HepG2 (cell line): Measurements from ENCODE around the gene ZNF652. TPM values are rescaled to one million over a fixed set of nuclear protein-coding genes. Genes with fewer than 3 reads are reported as not detected.

ENCODE experiments used
- ATAC-seq: fragments of 200-7000 bp; cut with Tn5 transposase; 3 replicates; pipeline ENCODE4 v1.9.1; 2020; ENCODE audit warnings: mild to moderate bottlenecking, moderate library complexity
- BruUV-seq: library from RNA; stranded (reverse); fragments of 400-500 nt; replicated peaks from 2 replicates; lab custom pipeline; 2021; lab: Mats Ljungman, UMichigan
- CTCF ChIA-PET: fragments of 300-600 bp; formaldehyde crosslinking; extraction: SDS; loops from one replicate; lab custom pipeline; 2021; ENCODE audit warnings: low total read pairs, inconsistent platforms, low intra/inter-chr PET ratio; lab: Yijun Ruan, JAX
- POLR2A ChIA-PET: fragments of 350-600 bp; sonication (Branson Sonifier 250); formaldehyde crosslinking; loops from one replicate; lab custom pipeline; 2020; ENCODE audit warnings: antibody characterized with exemption, inconsistent platforms; lab: Yijun Ruan, JAX
- DNase-seq: peaks from one replicate; pipeline ENCODE4 v3.0.0-alpha.2; 2015; ENCODE audit warnings: low spot score
- FAIRE-seq: peaks from 3 replicates; lab custom pipeline; 2011; peaks lifted over from hg19 to GRCh38; lab: Jason Lieb, UNC
- H2AFZ ChIP-seq: one replicate; pipeline ENCODE4 v1.6.1; 2011; ENCODE audit warnings: low read length, inconsistent platforms
- H3K27ac ChIP-seq: fragments of 300-600 bp; 3 replicates; pipeline ENCODE4 v1.8.0; 2011; ENCODE audit warnings: mixed run types, mild to moderate bottlenecking, mixed read lengths, low read length, inconsistent platforms; ENCODE audit not compliant: insufficient read depth; ENCODE audit errors: extremely low read length
- H3K27me3 ChIP-seq, 2 experiments: fragments of 200-600 bp in 1 of 2; 2 replicates in 1 of 2; 3 replicates in 1 of 2; pipeline versions ENCODE4 v1.6.0 to v1.8.0; 2011; ENCODE audit warnings: low read length in 2 of 2, mild to moderate bottlenecking in 2 of 2, moderate library complexity in 2 of 2, inconsistent platforms in 1 of 2; ENCODE audit not compliant: insufficient read depth in 2 of 2, control insufficient read depth in 1 of 2
- H3K36me3 ChIP-seq, 2 experiments: fragments of 200-600 bp in 1 of 2; replicated peaks in 1 of 2; 2 replicates in 1 of 2; 3 replicates in 1 of 2; pipeline versions ENCODE4 v1.5.1 to v1.8.0; 2011; ENCODE audit warnings: low read length in 2 of 2, inconsistent platforms in 1 of 2; ENCODE audit not compliant: insufficient read depth in 2 of 2, control insufficient read depth in 1 of 2
- H3K4me1 ChIP-seq: 2 replicates; pipeline ENCODE4 v1.5.1; 2012; ENCODE audit warnings: low read length, inconsistent platforms; ENCODE audit not compliant: insufficient read depth
- H3K4me2 ChIP-seq: 2 replicates; pipeline ENCODE4 v1.6.0; 2011; ENCODE audit warnings: low read depth, low read length, inconsistent platforms
- H3K4me3 ChIP-seq, 3 experiments: fragments of 200-600 bp in 1 of 3; sonication (generic), shearing (Covaris generic) in 1 of 3; replicated peaks in 1 of 3; 2 replicates each; pipeline ENCODE4 v1.5.1; 2011 to 2016; ENCODE audit warnings: low read length in 3 of 3, inconsistent platforms in 2 of 3, low read depth in 2 of 3, mild to moderate bottlenecking in 2 of 3, control low read depth in 1 of 3, mixed read lengths in 1 of 3; ENCODE audit not compliant: insufficient read depth in 1 of 3
- H3K79me2 ChIP-seq: one replicate; pipeline ENCODE4 v1.6.1; 2011; ENCODE audit warnings: low read length, inconsistent platforms; ENCODE audit not compliant: insufficient read depth
- H3K9ac ChIP-seq: 2 replicates; pipeline ENCODE4 v1.6.0; 2011; ENCODE audit warnings: mild to moderate bottlenecking, low read depth, low read length, inconsistent platforms; ENCODE audit not compliant: insufficient read depth
- H3K9me3 ChIP-seq: 2 replicates; pipeline ENCODE4 v1.5.1; 2012; ENCODE audit warnings: mild to moderate bottlenecking, low read length
- H4K20me1 ChIP-seq: 2 replicates; pipeline ENCODE4 v1.6.0; 2011; ENCODE audit warnings: inconsistent platforms, mild to moderate bottlenecking, low read length, moderate library complexity; ENCODE audit not compliant: insufficient read depth
- ARID2 ChIP-seq: sonication (generic); formaldehyde crosslinking; IDR thresholded peaks from 2 replicates; pipeline ENCODE4 v1.8.1; 2022; ENCODE audit warnings: mild to moderate bottlenecking, missing genetic modification reagents, borderline replicate concordance
- ATAD3A ChIP-seq: sonication (generic); formaldehyde crosslinking; IDR thresholded peaks from 2 replicates; pipeline ENCODE4 v1.4.0; 2020; ENCODE audit warnings: missing genetic modification reagents
- ATF7 ChIP-seq, 2 experiments: fragments of 450-650 bp in 1 of 2; sonication (generic) in 1 of 2; formaldehyde crosslinking in 1 of 2; IDR thresholded peaks; 2 replicates each; pipeline versions ENCODE4 v1.4.0 to v1.6.1; 2016 to 2020; ENCODE audit warnings: antibody characterized with exemption in 1 of 2, mild to moderate bottlenecking in 1 of 2, missing genetic modification reagents in 1 of 2
- DMAP1 ChIP-seq: IDR thresholded peaks from 2 replicates; pipeline ENCODE4 v1.6.1; 2016
- MBD4 ChIP-seq: IDR thresholded peaks from 2 replicates; pipeline ENCODE4 v1.6.1; 2012; ENCODE audit warnings: low read length, inconsistent platforms, borderline replicate concordance
- MEIS1 ChIP-seq: sonication (generic); formaldehyde crosslinking; IDR thresholded peaks from 2 replicates; pipeline ENCODE4 v1.9.0; 2021; ENCODE audit warnings: mild to moderate bottlenecking, missing genetic modification reagents, moderate library complexity, borderline replicate concordance
- MIXL1 ChIP-seq: IDR thresholded peaks from 2 replicates; pipeline ENCODE4 v1.6.1; 2016
- SAFB2 ChIP-seq: sonication (generic); formaldehyde crosslinking; IDR thresholded peaks from 2 replicates; pipeline ENCODE4 v1.5.1; 2020; ENCODE audit warnings: missing genetic modification reagents, low read depth, mild to moderate bottlenecking, borderline replicate concordance
- SP5 ChIP-seq: IDR thresholded peaks from 2 replicates; pipeline ENCODE4 v1.6.1; 2016; ENCODE audit warnings: low read depth, borderline replicate concordance
- TFDP2 ChIP-seq: sonication (generic); formaldehyde crosslinking; IDR thresholded peaks from 2 replicates; pipeline ENCODE4 v1.4.0; 2020; ENCODE audit warnings: missing genetic modification reagents
- TGIF2 ChIP-seq: IDR thresholded peaks from 2 replicates; pipeline ENCODE4 v1.6.1; 2016; ENCODE audit warnings: control low read depth, missing compliant biosample characterization
- XBP1 ChIP-seq: sonication (generic); formaldehyde crosslinking; IDR thresholded peaks from 2 replicates; pipeline ENCODE4 v1.5.0; 2020; ENCODE audit warnings: missing genetic modification reagents
- ZFP36L2 ChIP-seq: sonication (generic); formaldehyde crosslinking; IDR thresholded peaks from 2 replicates; pipeline ENCODE4 v1.4.0; 2020; ENCODE audit warnings: missing genetic modification reagents
- ZFX ChIP-seq: sonication (generic); formaldehyde crosslinking; IDR thresholded peaks from 2 replicates; pipeline ENCODE4 v1.4.0; 2020; ENCODE audit warnings: mild to moderate bottlenecking, low read depth, missing genetic modification reagents, moderate library complexity
- ZMYM3 ChIP-seq: sonication (generic); formaldehyde crosslinking; IDR thresholded peaks from 2 replicates; pipeline ENCODE4 v1.5.1; 2020; ENCODE audit warnings: mild to moderate bottlenecking, missing genetic modification reagents
- ZNF232 ChIP-seq: sonication (generic); formaldehyde crosslinking; IDR thresholded peaks from 2 replicates; pipeline ENCODE4 v1.4.0; 2020; ENCODE audit warnings: missing genetic modification reagents, borderline replicate concordance
- ZNF235 ChIP-seq: sonication (generic); formaldehyde crosslinking; IDR thresholded peaks from 2 replicates; pipeline ENCODE4 v1.8.1; 2023; ENCODE audit warnings: mild to moderate bottlenecking, missing genetic modification reagents, borderline replicate concordance
- ZNF34 ChIP-seq: sonication (generic); formaldehyde crosslinking; IDR thresholded peaks from 2 replicates; pipeline ENCODE4 v1.4.0; 2020; ENCODE audit warnings: mild to moderate bottlenecking, missing genetic modification reagents, borderline replicate concordance
- ZNF577 ChIP-seq: sonication (generic); formaldehyde crosslinking; IDR thresholded peaks from 2 replicates; pipeline ENCODE4 v1.4.0; 2020; ENCODE audit warnings: mild to moderate bottlenecking, low read depth, missing genetic modification reagents, borderline replicate concordance
- ZNF629 ChIP-seq: sonication (generic); formaldehyde crosslinking; conservative IDR thresholded peaks from 2 replicates; pipeline ENCODE4 v1.5.0; 2020; ENCODE audit warnings: missing genetic modification reagents
- ZNF652 ChIP-seq: IDR thresholded peaks from 2 replicates; pipeline ENCODE4 v1.6.1; 2016; ENCODE audit warnings: low read depth, borderline replicate concordance
- ZNF776 ChIP-seq: sonication (generic); formaldehyde crosslinking; IDR thresholded peaks from 2 replicates; pipeline ENCODE4 v1.4.0; 2020; ENCODE audit warnings: mild to moderate bottlenecking, missing genetic modification reagents
- ZSCAN21 ChIP-seq: sonication (generic); formaldehyde crosslinking; IDR thresholded peaks from 2 replicates; pipeline ENCODE4 v1.8.0; 2022; ENCODE audit warnings: mild to moderate bottlenecking, missing genetic modification reagents, moderate library complexity, borderline replicate concordance
- WGBS: methylation state at CpG from one replicate; pipeline ENCODE4 v1.1.6; 2017; ENCODE audit warnings: low lambda C conversion rate; 5-methylcytosine and 5-hydroxymethylcytosine counted together
- in situ Hi-C: cut with HindIII; loops from 2 replicates; pipeline ENCODE4 v1.10.0; 2017; ENCODE audit warnings: low pct_unique_long_range_greater_than_20kb; ENCODE audit not compliant: extremely low pct_ligation_motif_present
- intact Hi-C: fragments of 100-400 bp; cut with micrococcal nuclease; formaldehyde crosslinking; loops from one replicate; pipeline ENCODE4 v1.10.0; 2022; ENCODE audit not compliant: unreplicated experiment
- polyA plus RNA-seq, 8 experiments: library from polyadenylated mRNA; depleted of rRNA in 3 of 8; stranded (reverse) in 7 of 8; unstranded in 1 of 8; fragments of >200 nt; fragmentation: Illumina TruSeq in 4 of 8; extraction: Trizol in 4 of 8; gene quantifications; 2 replicates each; pipeline versions ENCODE4 v1.2.1 to v1.2.3, GENCODE V29; 2011 to 2016; ENCODE audit warnings: low read depth in 4 of 8, missing spikeins in 1 of 8, mixed read lengths in 1 of 8; ENCODE audit not compliant: insufficient read depth in 1 of 8
- total RNA-seq, 5 experiments: library from RNA; depleted of rRNA; stranded (reverse); fragments of >200 nt; fragmentation: Illumina TruSeq; extraction: Trizol; gene quantifications; 2 replicates each; pipeline ENCODE4 v1.2.3, GENCODE V29; 2016; ENCODE audit warnings: low read depth in 1 of 5

Gene ZNF652
- total and polyA plus RNA-seq, 2 of the 13 experiments (the other 11 are each of a cell fraction or from before 2014, with no cell fraction given), result 16.2 to 30.2 TPM

GRCh38 chr17:49387498-49388289, 25.6 kb upstream of the ZNF652 start:
- WGBS, result 34% methylated on average over 11 of the region's 11 CpGs
- peaks cover 61% of the 10 kb centered on the region for H3K4me1 ChIP-seq
- peak overlapping the region; percentile 17; the same call in 1 of the 2 replicates for H3K9ac ChIP-seq
- no TSS peak for BruUV-seq
- H3K27ac ChIP-seq, result no peak overlapping the region
- no peak for DNase-seq
- ATAC-seq, result peak; percentile 47
- H3K79me2 ChIP-seq, result no peaks in the 10 kb centered on the region
- H3K4me2 ChIP-seq, result peak overlapping the region; percentile 69
- no peaks in the 10 kb centered on the region for H3K36me3 ChIP-seq
- H3K4me3 ChIP-seq, result peak overlapping the region in 2 of 3 experiments; percentile 6 to 38; a peak in 4 of 6 replicates
- ChIA-PET POLR2A (interaction anchor here (1.0 to 1.8 kb wide), 2 partner anchors 25 to 26 kb away, joined by 3 to 4 read pairs; no protein-coding TSS in a partner anchor), CTCF (no interaction called here)
- H3K27me3 ChIP-seq, result no peaks in the 10 kb centered on the region
- in situ Hi-C loops, result no loop called here
- FAIRE-seq, result peak; percentile 42
- H3K9me3 ChIP-seq, result no peaks in the 10 kb centered on the region
- peak overlapping the region; percentile 55 for H2AFZ ChIP-seq
- intact Hi-C loops, result no loop called here
- H4K20me1 ChIP-seq, result no peaks in the 10 kb centered on the region
- no peak for TF ChIP-seq ZNF232 (CRISPR knock-in tag)
- TF ChIP-seq MBD4, result no peak
- peak; percentile 40; the same call in 1 of the 2 replicates for TF ChIP-seq ZMYM3 (CRISPR knock-in tag)
- no peak for TF ChIP-seq ARID2 (CRISPR knock-in tag)
- peak; percentile 31; the same call in 1 of the 2 replicates for TF ChIP-seq ZFX
- TF ChIP-seq ZNF34, result no peak
- TF ChIP-seq DMAP1, result no peak
- no peak for TF ChIP-seq ATAD3A (CRISPR knock-in tag)
- TF ChIP-seq ZFP36L2 (CRISPR knock-in tag), result no peak
- TF ChIP-seq ATF7 (IDR thresholded peaks at IDR 0.05), result 0 out of 2 replicates have a peak, but pooled peaks have one; percentile 11
- TF ChIP-seq ATF7 (CRISPR knock-in tag; IDR thresholded peaks at IDR 0.05), result no peak
- TF ChIP-seq SAFB2 (CRISPR knock-in tag), result no peak
- TF ChIP-seq MIXL1, result no peak
- no peak for TF ChIP-seq ZNF235 (CRISPR knock-in tag)
- peak; percentile 18; the same call in 1 of the 2 replicates for TF ChIP-seq ZSCAN21 (CRISPR knock-in tag)
- TF ChIP-seq ZNF577, result no peak
- no peak for TF ChIP-seq ZNF776 (CRISPR knock-in tag)
- TF ChIP-seq ZNF629 (CRISPR knock-in tag), result peak; percentile 90
- no peak for TF ChIP-seq TGIF2
- no peak for TF ChIP-seq XBP1 (CRISPR knock-in tag)
- TF ChIP-seq TFDP2 (CRISPR knock-in tag), result no peak
- TF ChIP-seq ZNF652 (CRISPR knock-in tag), result no peak
- no peak for TF ChIP-seq MEIS1 (CRISPR knock-in tag)
- TF ChIP-seq SP5 (CRISPR knock-in tag), result no peak
